C4-2B (cell line): ENCODE measurements around the gene ANO10.

Source experiments
- H3K27ac ChIP-seq: fragments of 450-650 bp; 2 replicates; pipeline ENCODE4 v1.5.1; 2017
- CTCF ChIP-seq: fragments of 450-650 bp; conservative IDR thresholded peaks from 2 replicates; pipeline ENCODE4 v1.5.1; 2017; ENCODE audit warnings: mild to moderate bottlenecking
- ZFX ChIP-seq: fragments of 450-650 bp; IDR thresholded peaks from 2 replicates; pipeline ENCODE4 v1.6.1; 2017

The ANO10 gene

GRCh38 chr3:43648957-43649356 lies 27.1 kb upstream of the ANO10 start:
- no peak overlapping the region for H3K27ac ChIP-seq
- TF ChIP-seq ZFX (no peak), CTCF (no peak)

GRCh38 chr3:43647331-43648166 lies 25.7 kb upstream of the ANO10 start:
- H3K27ac ChIP-seq: no peak overlapping the region
- TF ChIP-seq ZFX: no peak
- no peak for TF ChIP-seq CTCF

- TF ChIP-seq CTCF (no peak), ZFX (no peak)
- H3K27ac ChIP-seq: no peak overlapping the region
Measured at GRCh38 chr3:43644443-43644842, 22.6 kb upstream of the ANO10 start.

DNA sequence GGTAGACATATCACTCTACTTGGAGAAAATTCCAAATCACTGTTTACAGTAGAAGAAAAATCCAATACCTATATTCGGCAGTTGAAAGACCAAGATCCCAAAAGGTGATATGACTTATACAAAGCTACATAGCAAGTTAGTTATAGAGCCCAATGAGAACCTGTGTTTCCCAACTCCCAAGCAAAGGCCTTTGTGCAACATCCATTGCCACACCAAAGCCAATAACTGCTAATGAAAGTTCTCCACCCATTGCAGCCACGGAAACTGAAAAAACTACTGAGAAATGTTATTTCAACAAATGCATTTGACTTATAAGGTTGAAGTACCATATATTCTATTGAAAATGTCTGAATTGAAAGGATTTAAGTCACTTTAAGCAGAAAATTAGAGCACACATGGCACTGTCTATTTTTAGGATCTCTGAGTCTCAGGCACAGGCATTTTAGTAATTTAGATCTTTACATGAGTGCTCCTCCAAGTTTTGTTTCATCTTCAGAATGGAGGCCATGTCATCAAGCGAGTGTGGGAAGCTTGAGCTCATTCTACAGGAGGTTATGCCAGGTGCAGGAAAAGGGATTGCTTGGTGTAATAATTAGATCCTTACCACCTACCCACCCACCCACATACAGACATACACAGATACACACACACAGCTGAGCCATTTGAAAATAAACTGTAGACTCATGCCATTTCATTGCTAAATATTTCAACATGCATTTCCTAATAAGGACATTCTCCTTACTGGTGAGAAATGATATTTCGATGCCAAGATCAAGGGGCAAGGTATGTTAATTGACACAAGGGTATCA lies 19.7 kb upstream of the ANO10 start:
- no peak overlapping the region for H3K27ac ChIP-seq
- TF ChIP-seq ZFX (no peak), CTCF (no peak)

DNA sequence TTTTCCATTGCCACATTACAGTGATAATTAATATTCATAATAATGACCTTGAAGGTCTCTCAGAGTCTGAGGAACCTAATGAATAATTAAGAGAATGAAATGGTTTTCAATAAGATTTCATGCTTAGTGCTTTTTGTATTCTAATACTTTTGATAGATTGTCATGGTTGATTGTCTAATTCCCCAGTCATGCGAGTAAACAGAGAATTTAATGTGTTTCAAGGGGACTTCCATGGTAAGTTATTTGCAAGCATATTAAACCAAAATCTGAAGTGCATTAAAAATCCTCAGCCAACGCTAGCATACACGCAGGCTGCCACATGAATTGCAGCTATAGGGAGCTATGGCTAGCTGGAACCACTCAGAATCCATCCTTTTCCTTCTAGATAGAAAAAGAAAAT lies 18.9 kb upstream of the ANO10 start:
- H3K27ac ChIP-seq: no peak overlapping the region
- TF ChIP-seq CTCF: no peak

DNA sequence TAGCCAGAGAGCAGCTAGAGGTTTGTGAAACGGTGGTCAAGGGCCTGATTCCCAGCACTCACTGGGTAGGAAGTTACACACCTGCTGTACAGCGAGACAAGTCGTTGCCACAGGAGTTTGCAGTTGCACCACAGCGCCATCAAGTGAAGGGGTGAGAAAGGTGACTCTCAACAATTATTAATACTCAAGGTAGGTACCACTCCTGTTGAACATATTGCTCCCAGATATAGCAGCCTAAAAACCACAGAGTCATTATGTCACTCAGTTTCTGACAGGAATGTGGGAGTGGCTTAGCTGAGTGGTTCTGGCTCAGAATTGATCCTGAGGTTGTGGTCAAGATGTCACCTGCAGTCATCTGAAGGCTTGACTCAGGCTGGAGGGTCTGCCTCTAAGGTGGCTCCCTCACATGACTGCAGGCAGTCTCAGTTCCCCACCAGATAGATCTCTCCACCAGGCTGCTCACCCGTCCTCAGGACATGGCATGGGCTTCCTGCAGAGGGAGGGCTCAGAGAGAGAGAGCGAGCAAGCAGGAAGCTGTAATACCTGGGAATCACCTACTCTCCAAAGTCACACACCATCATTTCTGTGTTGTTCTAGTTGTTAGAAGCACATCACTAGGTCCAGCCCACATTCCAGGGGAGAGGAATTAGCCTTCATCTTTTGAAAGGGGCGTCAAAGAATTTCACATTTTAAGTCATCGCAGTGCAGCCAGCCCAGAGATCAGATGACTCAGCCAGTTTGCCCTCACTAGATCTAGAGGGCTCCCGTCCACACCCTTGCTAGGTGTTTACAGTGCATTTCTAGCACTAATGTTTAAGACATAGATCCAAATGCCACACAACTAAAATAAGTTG lies 17.0 kb upstream of the ANO10 start:
- TF ChIP-seq ZFX (no peak), CTCF (peak; percentile 29)
- H3K27ac ChIP-seq: no peak overlapping the region
